NCI-H82 (cell line): ENCODE measurements around the gene KDM1A.

Source experiments
- DNase-seq: peaks from one replicate; lab custom pipeline; 2025; lab: John Stamatoyannopoulos, UW

The KDM1A gene

DNA sequence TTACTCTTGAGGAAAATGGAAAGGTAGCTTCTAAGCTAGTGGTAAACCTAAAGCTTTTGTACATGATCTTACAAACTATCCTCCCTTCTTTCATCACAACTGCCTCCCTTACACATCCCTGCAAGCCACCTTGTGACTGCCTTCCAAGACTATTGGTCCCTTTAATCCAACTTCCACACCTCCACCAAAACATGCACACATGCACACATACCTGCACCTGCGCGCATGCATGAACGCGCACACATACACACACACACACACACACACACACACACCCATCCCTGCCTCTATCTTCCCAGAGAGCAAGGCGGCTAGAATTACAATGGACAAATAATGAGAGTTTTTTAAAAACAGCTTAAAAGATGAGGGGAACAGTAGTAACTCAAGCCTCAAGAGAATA, 91.1 kb downstream of the KDM1A start:
- no peak for DNase-seq

DNA sequence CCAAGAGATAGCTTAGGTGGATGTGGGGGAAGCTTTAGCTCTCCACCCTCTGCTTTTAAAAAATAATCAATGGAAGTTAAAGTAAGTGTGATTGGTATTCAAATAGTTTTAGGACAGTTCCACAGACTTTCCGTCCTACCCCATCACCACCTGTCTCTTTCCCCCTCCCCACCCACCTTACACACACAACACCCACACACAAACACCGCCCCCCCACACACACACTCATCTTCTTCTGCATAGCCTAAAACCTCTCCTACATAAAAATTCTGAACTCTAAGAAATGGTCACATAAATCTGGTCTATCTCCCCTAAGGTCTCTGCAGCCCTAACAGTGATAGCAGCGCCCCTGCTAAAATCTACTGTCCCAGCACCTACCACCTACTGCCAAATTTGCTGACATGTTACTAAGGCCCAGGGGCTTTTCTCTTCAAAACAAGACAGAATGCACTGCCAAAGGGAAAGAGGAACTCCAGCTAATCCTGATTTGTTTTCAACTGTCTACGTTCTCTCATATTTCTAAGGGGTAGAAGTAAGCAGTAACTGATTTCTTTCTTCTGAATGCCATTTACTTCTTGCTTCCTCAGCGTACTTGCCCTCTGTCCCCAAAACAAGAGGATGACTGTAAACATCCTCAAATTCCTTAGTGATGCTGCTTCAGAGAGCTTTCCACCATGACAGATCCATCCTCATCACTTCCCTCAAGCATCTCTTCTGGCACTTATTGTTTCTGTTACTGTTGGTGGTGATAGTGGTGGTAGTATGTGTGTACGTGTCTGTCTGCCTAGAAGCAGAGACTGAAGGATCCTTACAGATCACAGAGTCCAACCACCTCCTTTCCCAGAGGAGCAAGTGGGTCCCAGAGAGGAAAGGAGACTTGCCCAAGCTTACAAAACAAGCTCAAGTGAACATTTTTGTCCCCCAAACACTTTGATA, 92.6 kb downstream of the KDM1A start:
- no peak for DNase-seq

DNA sequence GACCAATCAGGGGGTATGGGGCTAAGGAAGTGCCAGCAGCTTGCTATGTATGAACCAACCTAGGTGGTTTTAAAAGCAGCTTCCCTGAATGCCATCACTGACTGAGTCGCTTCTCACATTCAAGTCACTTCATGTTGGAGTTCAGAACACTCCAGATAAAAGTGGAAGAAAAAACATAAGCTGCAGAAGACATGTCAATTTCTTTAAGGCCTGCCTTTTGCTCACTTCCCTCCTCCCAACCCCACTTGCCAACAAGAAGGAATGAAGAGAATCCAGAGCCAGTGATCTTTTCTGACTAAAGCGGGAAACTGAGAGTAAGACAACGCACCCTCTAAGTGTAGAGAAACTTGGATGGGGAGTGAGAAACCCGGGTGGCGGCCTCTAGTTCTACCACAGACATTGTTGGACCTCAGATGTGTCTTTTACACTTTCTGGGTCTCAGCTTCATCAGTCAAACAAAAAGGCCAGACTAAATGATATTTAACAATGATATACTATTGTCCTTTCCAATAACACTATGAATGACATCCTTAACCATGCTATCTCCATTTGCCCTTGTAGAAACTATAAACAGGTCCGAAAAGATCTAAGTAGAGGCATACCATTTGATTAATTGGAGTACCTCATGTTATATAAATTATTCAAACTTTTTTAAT, 95.3 kb downstream of the KDM1A start:
- DNase-seq, result no peak

DNA sequence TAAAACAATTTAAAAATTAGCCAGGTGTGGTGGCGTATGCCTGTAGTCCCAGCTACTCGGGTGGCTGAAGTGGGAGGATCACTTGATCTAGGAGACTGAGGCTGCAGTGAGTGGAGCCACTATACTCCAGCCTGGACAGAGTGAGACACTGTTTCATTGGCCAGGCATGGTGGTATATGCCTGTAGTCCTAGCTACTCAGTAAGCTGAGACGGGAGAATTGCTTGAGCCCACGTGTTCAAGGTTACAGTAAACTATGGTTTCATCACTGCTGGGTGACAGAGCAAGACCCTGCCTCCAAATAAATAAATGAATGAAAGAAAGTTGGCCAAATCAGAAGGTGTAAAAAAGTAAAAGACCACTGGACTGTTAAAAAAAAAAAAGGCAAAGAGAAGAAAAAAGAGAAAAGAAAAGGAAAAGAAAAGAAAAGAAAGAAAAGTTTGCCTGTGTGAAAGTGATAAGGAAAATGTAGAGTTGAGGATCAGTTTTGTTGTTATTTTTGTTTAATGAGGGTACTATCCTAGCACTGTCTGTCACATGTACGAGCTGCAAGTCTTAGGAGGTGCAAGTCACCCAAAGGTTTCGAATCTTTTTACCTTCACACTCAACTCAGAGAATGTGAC, 97.1 kb downstream of the KDM1A start:
- no peak for DNase-seq

DNA sequence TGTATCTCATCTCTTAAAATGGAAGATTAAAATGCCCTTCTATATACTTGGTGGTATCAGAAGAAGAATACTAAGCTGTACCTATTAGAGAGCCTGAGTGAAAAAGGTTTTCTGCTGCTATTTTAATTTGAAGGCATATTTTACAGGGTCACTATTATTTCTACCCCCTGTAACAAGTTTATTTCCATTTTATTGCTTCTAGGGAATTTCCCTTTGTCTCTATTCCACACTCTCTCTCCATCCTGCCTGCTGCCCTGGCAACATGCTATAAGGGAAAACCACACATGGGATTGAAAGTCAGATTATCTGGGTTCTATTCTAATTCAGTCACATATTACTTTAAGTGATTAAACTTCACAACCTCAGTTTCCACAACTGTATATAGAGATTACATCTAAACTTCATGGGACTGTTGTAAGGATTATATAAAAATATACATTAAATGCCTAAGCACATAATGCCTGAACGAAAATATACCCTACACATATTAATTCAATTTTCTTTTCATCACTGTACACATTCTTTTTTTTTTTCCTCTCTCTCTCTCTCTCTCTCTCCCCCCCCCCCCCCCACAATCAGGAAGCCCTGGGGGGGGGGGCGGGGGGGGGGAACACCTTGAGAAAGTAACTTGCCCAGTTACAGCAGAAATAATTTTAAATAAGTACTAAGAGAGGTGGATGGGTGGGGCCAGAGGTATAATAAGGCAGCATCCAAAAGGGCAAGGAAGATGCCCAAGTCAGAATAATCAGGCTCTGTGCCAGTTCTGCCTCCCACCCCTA, 97.8 kb downstream of the KDM1A start:
- DNase-seq, result no peak

DNA sequence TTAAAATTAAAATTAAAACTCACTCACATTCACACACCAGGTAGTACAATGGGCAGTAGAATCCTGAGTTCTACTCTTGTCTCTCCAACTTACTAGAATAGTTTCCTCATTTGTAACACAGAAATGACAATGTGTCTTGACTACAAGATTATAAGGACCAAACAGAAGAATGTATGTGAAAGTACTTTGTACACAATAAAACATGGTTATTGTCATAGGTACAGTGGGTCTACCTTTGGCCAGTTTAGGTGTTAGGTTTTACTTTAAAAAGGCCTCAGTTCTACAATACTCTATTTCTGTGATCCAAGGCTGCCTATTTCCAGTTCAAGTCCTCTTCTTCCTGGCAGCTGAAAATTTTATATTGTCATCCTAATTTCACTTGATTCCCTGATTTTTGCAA, 99.1 kb downstream of the KDM1A start:
- no peak for DNase-seq

DNA sequence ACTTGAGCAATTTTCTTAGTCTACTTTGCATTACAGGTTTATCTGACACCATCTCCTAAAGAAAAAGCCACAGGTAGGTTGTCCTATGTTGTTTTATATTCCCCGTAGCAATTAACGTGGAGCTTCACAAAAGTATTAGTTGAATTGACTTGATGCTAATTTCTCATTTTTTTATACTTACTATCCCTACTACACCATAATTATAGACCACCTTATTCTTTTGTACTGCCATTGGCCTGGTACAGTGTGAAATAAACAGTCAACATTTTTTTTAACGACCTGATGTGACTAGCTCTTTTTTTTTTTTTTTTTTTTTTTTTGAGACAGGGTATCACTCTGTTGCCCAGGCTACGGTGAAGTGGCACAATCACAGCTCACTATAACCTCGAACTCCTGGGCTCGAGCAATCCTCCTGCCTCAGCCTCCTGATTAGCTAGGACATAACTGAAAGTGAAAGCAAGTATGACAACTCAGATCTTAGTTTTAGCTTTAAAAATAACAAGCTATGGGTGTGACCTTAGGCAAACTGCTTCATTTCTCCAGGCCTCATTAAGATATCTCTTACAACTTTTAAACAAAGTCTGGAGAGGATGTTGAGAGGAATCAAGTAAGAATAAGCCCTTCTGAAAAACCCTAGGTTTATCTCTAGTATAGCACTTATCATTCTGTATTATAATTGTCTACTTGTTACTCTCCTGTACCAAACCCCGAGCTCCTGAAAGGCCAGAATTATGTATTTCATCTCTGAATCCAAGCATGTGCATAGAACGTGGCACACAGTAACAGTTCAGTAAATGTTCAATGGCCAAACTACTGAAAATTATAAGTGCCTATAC, 99.9 kb downstream of the KDM1A start:
- DNase-seq, result no peak

DNA sequence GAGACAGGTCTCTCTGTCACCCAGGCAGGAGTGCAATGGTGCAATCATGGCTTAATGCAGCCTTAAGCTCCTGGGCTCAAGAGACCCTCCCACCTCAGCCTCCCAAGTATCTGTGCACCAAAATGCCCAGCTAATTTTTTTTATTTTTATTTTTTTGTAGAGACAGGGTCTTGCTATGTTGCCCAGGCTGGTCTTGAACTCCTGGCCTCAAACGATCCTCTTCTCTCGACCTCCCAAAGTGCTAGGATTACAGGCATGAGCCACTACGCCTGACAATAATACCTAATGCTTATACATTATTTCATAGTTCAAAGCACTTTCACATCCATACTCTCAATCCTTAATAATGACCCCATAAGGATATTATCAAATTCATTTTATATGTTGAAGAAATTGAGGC, 101.1 kb downstream of the KDM1A start:
- no peak for DNase-seq

DNA sequence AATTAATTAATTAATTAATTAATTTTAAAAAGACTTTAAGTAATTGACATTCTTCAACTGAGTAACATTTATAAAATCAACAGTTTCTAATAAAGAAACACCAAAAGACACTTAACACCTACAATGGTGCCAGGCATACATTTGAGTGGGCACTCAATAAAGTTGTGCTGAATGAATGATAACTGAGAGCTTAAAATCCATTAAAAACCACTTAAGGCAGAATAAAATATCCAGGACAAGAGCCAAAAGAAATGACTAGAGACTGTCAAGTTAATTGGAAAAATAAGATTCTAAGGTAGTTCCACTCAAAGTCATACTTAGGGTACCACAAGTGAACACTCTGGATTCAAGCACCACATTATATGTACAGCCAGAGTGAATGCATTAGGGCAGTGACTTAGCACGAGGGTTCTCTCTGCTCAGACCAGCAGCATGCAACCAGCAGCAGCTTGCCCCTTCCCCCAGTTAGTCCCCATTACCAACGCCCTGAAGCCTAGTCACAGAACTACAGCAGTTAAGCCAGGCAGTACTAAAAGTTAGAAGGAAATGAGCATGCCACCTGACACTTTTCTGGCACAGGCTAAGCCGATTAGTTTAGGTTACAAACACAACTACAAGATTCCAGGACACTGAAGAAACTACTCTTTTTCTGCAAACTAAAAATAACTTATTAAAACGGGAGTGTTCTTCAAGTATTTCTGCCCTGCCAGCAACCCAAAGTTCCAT, 102.9 kb downstream of the KDM1A start:
- DNase-seq, result peak; percentile 78

DNA sequence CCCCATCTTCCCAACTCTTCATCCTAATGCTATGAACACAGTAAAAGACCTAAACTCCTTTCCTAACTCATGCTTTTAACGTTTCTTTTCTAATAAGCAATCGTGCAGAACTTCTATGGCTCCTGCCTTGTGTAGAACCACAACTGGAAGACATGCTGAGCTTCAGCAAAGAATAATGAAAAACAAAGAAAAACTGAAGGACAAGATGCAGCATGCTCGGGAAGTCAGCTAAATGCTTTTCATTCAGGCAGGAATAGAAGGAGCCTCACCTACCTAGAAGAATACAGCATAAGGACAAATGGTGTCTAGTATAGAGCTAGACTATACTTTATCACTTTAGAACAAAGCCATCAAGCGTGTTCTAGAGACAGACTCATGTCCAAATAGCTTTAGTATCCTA, 103.5 kb downstream of the KDM1A start:
- DNase-seq, result no peak

DNA sequence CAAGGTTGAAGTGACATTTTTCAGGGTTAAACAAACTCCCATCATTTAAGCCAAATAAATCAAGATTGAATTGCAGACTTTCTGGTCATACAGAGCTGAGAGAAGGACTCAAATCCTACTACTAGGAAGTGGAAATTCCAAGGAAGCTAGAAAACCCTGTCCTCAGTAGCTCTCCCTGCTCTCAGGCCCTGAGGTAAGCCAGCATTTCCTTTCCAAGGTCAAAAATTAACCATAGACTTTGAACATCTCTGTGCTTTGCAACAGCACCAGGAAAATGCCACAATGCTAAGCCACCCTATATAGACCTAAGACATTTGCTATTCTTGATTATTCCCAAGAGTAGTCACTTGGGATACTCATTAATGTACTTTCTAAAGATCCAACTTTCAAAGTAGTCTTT, 104.3 kb downstream of the KDM1A start:
- no peak for DNase-seq

DNA sequence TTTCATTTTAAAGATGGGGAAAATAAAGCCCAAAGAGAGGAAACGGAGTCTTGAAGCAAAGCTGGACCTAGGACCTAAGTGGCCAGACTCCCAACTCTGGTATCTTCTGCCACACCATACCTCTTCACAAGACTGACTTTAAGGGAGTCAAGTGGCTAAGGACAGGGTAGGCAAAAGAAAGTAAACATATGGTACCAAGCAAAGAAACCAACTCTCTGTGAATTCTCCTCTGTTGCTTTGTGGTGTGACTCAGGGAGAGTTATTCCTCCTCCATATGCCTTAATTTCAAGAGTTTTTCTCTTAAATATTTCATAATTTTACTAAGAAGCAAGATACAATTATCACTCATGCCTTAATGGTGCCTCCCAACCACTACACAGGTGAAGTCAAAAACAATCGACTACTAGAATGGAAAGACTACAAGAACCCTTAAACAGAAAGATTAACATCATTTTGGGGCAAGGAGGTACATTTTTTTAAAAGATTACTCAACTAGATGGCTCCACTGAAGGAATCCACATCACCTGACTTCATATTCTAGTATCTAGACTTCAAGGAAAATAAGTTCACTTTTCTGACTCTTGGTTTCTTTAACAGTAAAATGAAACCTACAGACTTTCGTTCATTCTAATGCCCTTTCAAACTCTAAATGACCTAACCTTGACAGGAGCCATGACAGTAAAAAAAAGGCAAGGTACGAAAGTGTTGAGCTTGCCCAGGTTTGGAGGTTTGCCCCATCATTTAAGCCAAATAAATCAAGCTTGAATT, 105.2 kb downstream of the KDM1A start:
- DNase-seq, result no peak

DNA sequence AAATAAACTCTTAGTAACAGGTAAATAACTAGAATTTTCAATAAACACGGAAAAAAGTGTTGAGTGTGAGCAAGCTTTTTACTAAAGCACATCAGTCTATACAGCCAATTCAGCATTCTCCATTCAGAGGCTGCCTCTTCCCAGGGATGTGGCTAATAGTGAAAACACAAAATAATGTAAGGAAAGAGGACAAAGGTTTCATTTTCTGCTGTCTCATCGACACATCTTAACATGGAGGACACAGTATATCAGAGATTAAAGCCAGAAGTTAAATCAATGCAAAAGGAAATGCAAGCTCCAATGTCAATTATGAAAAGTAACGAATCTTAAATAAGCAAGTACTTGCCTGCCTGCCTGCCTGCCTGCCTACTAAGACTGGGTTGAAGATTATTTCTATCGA, 106.2 kb downstream of the KDM1A start:
- no peak for DNase-seq

DNA sequence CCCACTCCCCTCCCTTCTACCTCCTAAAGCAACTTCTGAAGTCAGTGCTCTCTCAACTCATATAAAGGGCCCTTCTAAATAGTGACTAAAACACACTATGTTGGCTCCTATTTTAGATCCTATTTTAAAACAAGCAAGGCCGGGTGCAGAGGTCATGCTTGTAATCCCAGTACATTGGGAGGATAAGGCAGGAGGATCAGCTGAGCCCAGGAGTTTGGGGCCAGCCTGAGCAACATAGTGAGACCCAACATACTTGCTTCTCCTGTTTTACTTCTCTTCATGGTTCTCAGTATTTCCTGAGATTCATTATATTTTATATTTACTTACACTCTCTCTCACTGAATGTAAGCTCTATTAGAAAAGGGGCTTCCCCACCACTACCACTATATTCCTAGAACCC, 106.9 kb downstream of the KDM1A start:
- no peak for DNase-seq

DNA sequence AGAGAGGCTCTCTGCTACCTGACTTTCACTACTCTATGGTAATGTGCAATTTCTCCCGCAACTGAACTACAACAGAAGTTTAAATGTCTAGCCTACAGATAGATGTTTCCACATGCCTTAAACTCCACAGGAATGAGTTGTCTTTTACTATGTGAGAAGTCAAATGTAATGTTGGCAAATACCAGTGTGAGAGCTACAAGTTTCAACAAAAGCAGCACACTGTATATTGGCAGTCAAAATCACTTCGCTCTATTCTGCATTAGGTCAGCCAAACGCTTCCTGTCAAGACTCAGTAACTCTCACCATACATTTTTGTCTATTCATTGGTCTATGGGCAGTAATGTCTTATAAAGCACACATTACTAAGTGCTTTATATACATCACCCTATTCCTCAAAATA, 107.5 kb downstream of the KDM1A start:
- DNase-seq, result no peak

DNA sequence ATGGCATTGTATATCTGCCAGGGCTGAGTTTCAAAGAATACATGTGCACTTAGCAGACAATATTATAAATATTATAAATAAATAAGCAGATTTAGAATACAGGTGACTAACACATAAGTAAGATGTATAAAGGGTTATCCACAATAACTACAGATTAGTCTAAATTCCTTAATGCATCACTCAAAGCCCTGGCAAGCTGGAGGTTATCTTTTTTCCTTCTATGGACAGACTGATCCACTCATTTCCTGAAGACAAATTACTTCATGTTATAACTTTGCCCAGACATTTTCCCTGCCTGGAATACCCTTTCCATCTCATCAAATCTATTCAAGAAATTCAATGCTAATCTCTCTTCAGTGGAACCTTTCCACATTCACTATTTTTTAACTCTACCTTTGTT, 110.6 kb downstream of the KDM1A start:
- DNase-seq, result no peak

DNA sequence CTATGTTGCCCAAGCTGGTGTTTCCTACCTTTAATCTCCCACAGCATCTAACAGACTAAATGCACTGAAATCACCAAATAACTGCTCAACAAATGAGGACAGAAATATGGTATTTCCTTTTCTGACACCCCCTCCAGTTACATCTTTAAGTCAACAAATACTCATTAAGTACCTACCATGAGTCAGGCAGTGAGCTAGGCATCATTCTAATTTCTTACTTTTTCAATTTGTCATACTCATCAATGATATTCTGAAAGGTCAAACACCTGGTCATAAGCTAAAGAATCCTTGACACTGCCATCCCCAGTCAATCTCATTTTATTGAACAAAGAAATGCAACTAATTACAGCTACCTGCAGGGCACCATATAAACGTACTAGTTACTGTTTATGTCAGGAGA, 112.8 kb downstream of the KDM1A start:
- DNase-seq, result no peak
